IMR-90 (cell line): ENCODE data around the gene PLA2G4A. TPM values are rescaled to one million over a fixed set of nuclear protein-coding genes. Genes with fewer than 3 reads are reported as not detected.

ENCODE experiments used
- ATAC-seq: fragments of 200-7000 bp; cut with Tn5 transposase; 2 replicates; pipeline ENCODE4 v1.9.1; 2020; ENCODE audit warnings: low read depth, mild to moderate bottlenecking, moderate library complexity
- BruUV-seq: library from RNA; stranded (reverse); fragments of 400-500 nt; replicated peaks from 2 replicates; lab custom pipeline; 2021; lab: Mats Ljungman, UMichigan
- CTCF ChIA-PET: fragments of 300-600 bp; formaldehyde crosslinking; extraction: SDS; loops from one replicate; lab custom pipeline; 2021; ENCODE audit warnings: antibody characterized with exemption; lab: Yijun Ruan, JAX
- POLR2A ChIA-PET: fragments of 300-600 bp; sonication (Branson Sonifier 250); formaldehyde crosslinking; loops from one replicate; lab custom pipeline; 2022; ENCODE audit warnings: antibody characterized with exemption; ENCODE audit not compliant: unreplicated experiment; lab: Charles Lee
- DNase-seq: peaks from one replicate; pipeline ENCODE4 v3.0.0; 2013
- H2AFZ ChIP-seq: replicated peaks from 2 replicates; pipeline ENCODE3; 2013; ENCODE audit warnings: low read length, mild to moderate bottlenecking; ENCODE audit not compliant: poor library complexity
- H2AK5ac ChIP-seq: 2 replicates; pipeline ENCODE4 v1.6.1; 2013; ENCODE audit warnings: low read depth, low read length, inconsistent platforms
- H2AK9ac ChIP-seq: replicated peaks from 2 replicates; pipeline ENCODE3; 2013; ENCODE audit warnings: mild to moderate bottlenecking, low read depth, low read length, moderate library complexity; ENCODE audit not compliant: poor library complexity
- H2BK120ac ChIP-seq: 2 replicates; pipeline ENCODE4 v1.6.1; 2013; ENCODE audit warnings: low read depth, low read length, inconsistent platforms
- H2BK15ac ChIP-seq: 3 replicates; pipeline ENCODE4 v1.6.1; 2013; ENCODE audit warnings: low read depth, low read length, inconsistent platforms
- H2BK20ac ChIP-seq: 2 replicates; pipeline ENCODE4 v1.6.1; 2013; ENCODE audit warnings: low read depth, mild to moderate bottlenecking, inconsistent platforms, low read length, moderate library complexity
- H2BK5ac ChIP-seq: 2 replicates; pipeline ENCODE4 v1.6.1; 2013; ENCODE audit warnings: mild to moderate bottlenecking, low read depth, low read length, inconsistent platforms; ENCODE audit not compliant: poor library complexity, severe bottlenecking
- H3K14ac ChIP-seq: replicated peaks from 2 replicates; pipeline ENCODE4 v1.6.1; 2013; ENCODE audit warnings: low read depth, low read length, inconsistent platforms
- H3K18ac ChIP-seq: 2 replicates; pipeline ENCODE4 v1.6.1; 2013; ENCODE audit warnings: low read depth, low read length, control low read depth
- H3K23ac ChIP-seq: 2 replicates; pipeline ENCODE4 v1.6.1; 2013; ENCODE audit warnings: low read depth, low read length, inconsistent platforms
- H3K27ac ChIP-seq: 2 replicates; pipeline ENCODE4 v1.5.1; 2013; ENCODE audit warnings: mild to moderate bottlenecking, control low read depth, low read length; ENCODE audit not compliant: insufficient read depth
- H3K27me3 ChIP-seq: 2 replicates; pipeline ENCODE4 v1.6.1; 2013; ENCODE audit warnings: low read length; ENCODE audit not compliant: control insufficient read depth, insufficient read depth
- H3K36me3 ChIP-seq: 2 replicates; pipeline ENCODE4 v1.6.1; 2013; ENCODE audit warnings: low read length, mixed read lengths; ENCODE audit not compliant: control insufficient read depth, insufficient read depth
- H3K4ac ChIP-seq: 2 replicates; pipeline ENCODE4 v1.6.1; 2013; ENCODE audit warnings: low read depth, low read length, inconsistent platforms
- H3K4me1 ChIP-seq: 2 replicates; pipeline ENCODE4 v1.6.1; 2013; ENCODE audit warnings: low read length, mixed read lengths; ENCODE audit not compliant: control insufficient read depth, insufficient read depth
- H3K4me2 ChIP-seq: 2 replicates; pipeline ENCODE4 v1.6.1; 2013; ENCODE audit warnings: low read depth, mild to moderate bottlenecking, control low read depth, low read length, moderate library complexity
- H3K4me3 ChIP-seq: 2 replicates; pipeline ENCODE4 v1.5.1; 2013; ENCODE audit warnings: low read depth, mild to moderate bottlenecking, control low read depth, low read length, moderate library complexity; ENCODE audit not compliant: insufficient read depth
- H3K56ac ChIP-seq: 2 replicates; pipeline ENCODE4 v1.6.1; 2013; ENCODE audit warnings: low read length, inconsistent platforms; ENCODE audit not compliant: insufficient read depth; ENCODE audit errors: extremely low read depth
- H3K79me1 ChIP-seq, 2 experiments: 2 replicates each; pipeline ENCODE4 v1.6.1; 2013; ENCODE audit warnings: low read length in 2 of 2, inconsistent platforms in 1 of 2, low read depth in 1 of 2
- H3K9ac ChIP-seq: 2 replicates; pipeline ENCODE4 v1.6.1; 2013; ENCODE audit warnings: low read depth, low read length, control low read depth
- H3K9me1 ChIP-seq: 2 replicates; pipeline ENCODE4 v1.6.1; 2013; ENCODE audit warnings: low read length, inconsistent platforms; ENCODE audit not compliant: insufficient read depth
- H3K9me3 ChIP-seq: 2 replicates; pipeline ENCODE4 v1.6.1; 2013; ENCODE audit warnings: low read length; ENCODE audit not compliant: control insufficient read depth, insufficient read depth
- H4K20me1 ChIP-seq: 2 replicates; pipeline ENCODE4 v1.6.1; 2013; ENCODE audit warnings: low read length, inconsistent platforms; ENCODE audit not compliant: insufficient read depth
- H4K5ac ChIP-seq: 2 replicates; pipeline ENCODE4 v1.6.1; 2013; ENCODE audit warnings: mild to moderate bottlenecking, low read depth, low read length, control low read depth
- H4K8ac ChIP-seq, 2 experiments: 2 replicates each; pipeline ENCODE4 v1.6.1; 2013; ENCODE audit warnings: low read depth in 2 of 2, low read length in 2 of 2, control low read depth in 1 of 2, inconsistent platforms in 1 of 2
- H4K91ac ChIP-seq: 2 replicates; pipeline ENCODE4 v1.6.1; 2013; ENCODE audit warnings: low read depth, low read length, inconsistent platforms; ENCODE audit not compliant: insufficient read depth
- BHLHE40 ChIP-seq: fragments of 150-350 bp; IDR thresholded peaks from 2 replicates; pipeline ENCODE4 v1.6.1; 2016; ENCODE audit warnings: mild to moderate bottlenecking, low read depth, low read length
- CEBPB ChIP-seq: IDR thresholded peaks from 2 replicates; pipeline ENCODE4 v1.6.1; 2012; ENCODE audit warnings: low read depth, low read length, improper control_type of control experiment
- CHD1 ChIP-seq: IDR thresholded peaks from 2 replicates; pipeline ENCODE4 v1.6.1; 2012; ENCODE audit warnings: low read depth, low read length, improper control_type of control experiment
- MAZ ChIP-seq: IDR thresholded peaks from 2 replicates; pipeline ENCODE4 v1.6.1; 2012; ENCODE audit warnings: low read depth, mild to moderate bottlenecking, low read length, improper control_type of control experiment, moderate library complexity, borderline replicate concordance
- MXI1 ChIP-seq: IDR thresholded peaks from 2 replicates; pipeline ENCODE4 v1.6.1; 2012; ENCODE audit warnings: low read depth, mild to moderate bottlenecking, low read length, moderate library complexity, borderline replicate concordance
- SMC3 ChIP-seq: fragments of 150-350 bp; IDR thresholded peaks from 2 replicates; pipeline ENCODE4 v1.6.1; 2016; ENCODE audit warnings: low read depth, mild to moderate bottlenecking, antibody characterized with exemption, low read length, moderate library complexity
- WGBS, 2 experiments: methylation state at CpG; one replicate each; pipeline versions ENCODE4 v1.1.5 to v1.1.7; 2013; ENCODE audit warnings: missing lambda C conversion rate in 2 of 2; ENCODE audit not compliant: insufficient read length in 1 of 2; ENCODE audit errors: extremely low coverage in 2 of 2; 5-methylcytosine and 5-hydroxymethylcytosine counted together
- dilution Hi-C: fragments of 300-500 bp; cut with HindIII; formaldehyde crosslinking; loops from one replicate; pipeline ENCODE4 v1.14.3; 2018; ENCODE audit warnings: low sequenced_read_pairs; ENCODE audit not compliant: unreplicated experiment
- in situ Hi-C: fragments of 300-500 bp; cut with MboI; formaldehyde crosslinking; loops from 3 replicates; pipeline ENCODE4 v1.14.3; 2019; ENCODE audit warnings: low sequenced_read_pairs, inconsistent platforms, mixed read lengths
- intact Hi-C: fragments of 100-400 bp; cut with micrococcal nuclease; formaldehyde crosslinking; loops from 2 replicates; pipeline ENCODE4 v1.10.0; 2022
- polyA plus RNA-seq, 3 experiments: library from polyadenylated mRNA; depleted of rRNA; stranded (reverse); fragments of >200 nt; gene quantifications; 2 replicates each; pipeline ENCODE4 v1.2.3, GENCODE V29; 2012; ENCODE audit warnings: low replicate concordance in 1 of 3
- total RNA-seq: library from RNA; depleted of rRNA; stranded (reverse); fragments of >200 nt; gene quantifications from 2 replicates; pipeline ENCODE4 v1.2.3, GENCODE V29; 2012
- TF ChIP-seq, protein P1 (sequence below): conservative IDR thresholded peaks from 2 replicates; pipeline ENCODE4 v1.5.1; 2012; ENCODE audit warnings: mild to moderate bottlenecking, low read depth, low read length, improper control_type of control experiment
- TF ChIP-seq, protein P2 (sequence below): fragments of 150-350 bp; IDR thresholded peaks from 2 replicates; pipeline ENCODE4 v1.6.1; 2017; ENCODE audit warnings: mild to moderate bottlenecking, antibody characterized with exemption, low read length, low read depth

Gene PLA2G4A
- total and polyA plus RNA-seq, 2 of the 4 experiments (the other 2 are of a cell fraction): 1.6 to 3.8 TPM

DNA sequence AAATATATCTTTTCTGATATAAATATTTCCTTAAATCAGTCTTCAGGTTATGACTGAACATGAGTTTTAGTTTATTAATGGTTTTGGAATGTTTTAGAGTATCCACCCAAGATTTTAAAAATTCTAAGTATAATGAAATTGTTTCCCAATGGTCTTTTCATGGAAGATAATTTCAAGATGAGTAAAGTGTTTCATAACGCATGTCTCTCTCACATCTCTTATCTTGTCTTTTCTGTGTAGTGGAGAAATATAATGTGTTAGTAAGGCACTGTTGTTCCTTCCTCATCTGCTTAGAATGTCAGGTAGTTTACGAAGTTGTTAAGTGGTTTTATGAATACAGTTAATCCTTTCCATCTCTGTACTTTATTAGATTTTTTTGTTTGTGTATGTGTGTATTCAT lies 49.6 kb downstream of the PLA2G4A start:
- no peak overlapping the region for H2BK20ac ChIP-seq
- in situ Hi-C loops (no loop called here), intact Hi-C loops (no loop called here), dilution Hi-C loops (no loop called here)
- WGBS, 2 experiments: no CpG with 5 or more reads among the region's 2 CpGs
- DNase-seq (no peak), ATAC-seq (no peak)
- H4K20me1 ChIP-seq: no peaks in the 10 kb centered on the region
- no peak overlapping the region for H4K5ac ChIP-seq
- no peak overlapping the region for H2AK9ac ChIP-seq
- no TSS peak for BruUV-seq
- H3K27me3 ChIP-seq: no peaks in the 10 kb centered on the region
- H2AK5ac ChIP-seq: no peak overlapping the region
- no peaks in the 10 kb centered on the region for H3K9me3 ChIP-seq
- H3K4ac ChIP-seq: no peak overlapping the region
- H4K8ac ChIP-seq: no peak overlapping the region
- POLR2A ChIA-PET: no interaction called here
- H3K23ac ChIP-seq: no peak overlapping the region
- H3K18ac ChIP-seq: no peak overlapping the region
- no peak overlapping the region for H3K56ac ChIP-seq
- H3K9ac ChIP-seq: no peak overlapping the region
- H4K91ac ChIP-seq: no peak overlapping the region
- TF ChIP-seq CHD1 (no peak), CEBPB (no peak), SMC3 (no peak), MAZ (no peak), BHLHE40 (no peak), MXI1 (no peak)
- TF ChIP-seq, protein P1, sequence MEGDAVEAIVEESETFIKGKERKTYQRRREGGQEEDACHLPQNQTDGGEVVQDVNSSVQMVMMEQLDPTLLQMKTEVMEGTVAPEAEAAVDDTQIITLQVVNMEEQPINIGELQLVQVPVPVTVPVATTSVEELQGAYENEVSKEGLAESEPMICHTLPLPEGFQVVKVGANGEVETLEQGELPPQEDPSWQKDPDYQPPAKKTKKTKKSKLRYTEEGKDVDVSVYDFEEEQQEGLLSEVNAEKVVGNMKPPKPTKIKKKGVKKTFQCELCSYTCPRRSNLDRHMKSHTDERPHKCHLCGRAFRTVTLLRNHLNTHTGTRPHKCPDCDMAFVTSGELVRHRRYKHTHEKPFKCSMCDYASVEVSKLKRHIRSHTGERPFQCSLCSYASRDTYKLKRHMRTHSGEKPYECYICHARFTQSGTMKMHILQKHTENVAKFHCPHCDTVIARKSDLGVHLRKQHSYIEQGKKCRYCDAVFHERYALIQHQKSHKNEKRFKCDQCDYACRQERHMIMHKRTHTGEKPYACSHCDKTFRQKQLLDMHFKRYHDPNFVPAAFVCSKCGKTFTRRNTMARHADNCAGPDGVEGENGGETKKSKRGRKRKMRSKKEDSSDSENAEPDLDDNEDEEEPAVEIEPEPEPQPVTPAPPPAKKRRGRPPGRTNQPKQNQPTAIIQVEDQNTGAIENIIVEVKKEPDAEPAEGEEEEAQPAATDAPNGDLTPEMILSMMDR: no peak
- TF ChIP-seq, protein P2, sequence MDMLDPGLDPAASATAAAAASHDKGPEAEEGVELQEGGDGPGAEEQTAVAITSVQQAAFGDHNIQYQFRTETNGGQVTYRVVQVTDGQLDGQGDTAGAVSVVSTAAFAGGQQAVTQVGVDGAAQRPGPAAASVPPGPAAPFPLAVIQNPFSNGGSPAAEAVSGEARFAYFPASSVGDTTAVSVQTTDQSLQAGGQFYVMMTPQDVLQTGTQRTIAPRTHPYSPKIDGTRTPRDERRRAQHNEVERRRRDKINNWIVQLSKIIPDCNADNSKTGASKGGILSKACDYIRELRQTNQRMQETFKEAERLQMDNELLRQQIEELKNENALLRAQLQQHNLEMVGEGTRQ: no peak
- H2BK120ac ChIP-seq: no peak overlapping the region
- H3K14ac ChIP-seq: no peak overlapping the region
- H3K4me3 ChIP-seq: no peak overlapping the region
- H2AFZ ChIP-seq: no peak overlapping the region
- CTCF ChIA-PET: no interaction called here
- H3K9me1 ChIP-seq: no peaks in the 10 kb centered on the region
- H2BK15ac ChIP-seq: no peak overlapping the region
- H3K4me2 ChIP-seq: no peak overlapping the region
- no peaks in the 10 kb centered on the region for H3K36me3 ChIP-seq
- no peak overlapping the region for H2BK5ac ChIP-seq
- H3K79me1 ChIP-seq: no peaks in the 10 kb centered on the region
- H3K27ac ChIP-seq: no peak overlapping the region
- 0 out of 2 replicates have a peak, but pooled peaks cover 1% of the 10 kb centered on the region for H3K4me1 ChIP-seq
